PFSK-1 (cell line): ENCODE data around the gene FGD3.

Experiments used
- POLR2AphosphoS5 ChIP-seq: IDR thresholded peaks from 2 replicates; pipeline ENCODE4 v1.6.1; 2012; ENCODE audit warnings: low read depth, mild to moderate bottlenecking, control low read depth, low read length, moderate library complexity
- SIN3A ChIP-seq: IDR thresholded peaks from 2 replicates; pipeline ENCODE4 v1.6.1; 2012; ENCODE audit warnings: mild to moderate bottlenecking, low read length, moderate library complexity, borderline replicate concordance; ENCODE audit not compliant: insufficient read depth

DNA sequence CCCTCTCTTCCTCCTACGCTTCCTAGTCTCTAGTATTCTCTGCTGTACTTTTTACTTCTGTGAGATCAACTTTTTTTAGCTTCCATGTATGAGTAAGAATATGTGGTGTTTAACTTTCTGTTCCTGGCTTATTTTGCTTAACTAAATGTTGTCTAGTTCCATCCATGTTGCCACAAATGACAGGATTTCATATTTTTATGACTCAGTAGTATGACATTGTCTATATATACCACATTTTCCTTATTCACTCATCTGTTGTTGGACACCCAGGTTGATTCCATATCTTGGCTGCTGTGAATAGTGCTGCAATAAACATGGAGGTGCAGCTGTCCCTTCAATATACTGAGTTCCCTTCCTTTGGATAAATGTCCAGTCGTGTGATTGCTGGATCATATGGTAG lies 34.8 kb downstream of the FGD3 start:
- TF ChIP-seq POLR2AphosphoS5, result no peak
- TF ChIP-seq SIN3A, result no peak
